NK-92 (cell line): ENCODE measurements around the gene CYTH4.

Experiments
- DNase-seq: peaks from one replicate; lab custom pipeline; 2025; ENCODE audit not compliant: unreplicated experiment; lab: John Stamatoyannopoulos, UW

CYTH4 gene

GRCh38 chr22:37308385-37309200, 26.3 kb downstream of the CYTH4 start:
- DNase-seq, result no peak

DNA sequence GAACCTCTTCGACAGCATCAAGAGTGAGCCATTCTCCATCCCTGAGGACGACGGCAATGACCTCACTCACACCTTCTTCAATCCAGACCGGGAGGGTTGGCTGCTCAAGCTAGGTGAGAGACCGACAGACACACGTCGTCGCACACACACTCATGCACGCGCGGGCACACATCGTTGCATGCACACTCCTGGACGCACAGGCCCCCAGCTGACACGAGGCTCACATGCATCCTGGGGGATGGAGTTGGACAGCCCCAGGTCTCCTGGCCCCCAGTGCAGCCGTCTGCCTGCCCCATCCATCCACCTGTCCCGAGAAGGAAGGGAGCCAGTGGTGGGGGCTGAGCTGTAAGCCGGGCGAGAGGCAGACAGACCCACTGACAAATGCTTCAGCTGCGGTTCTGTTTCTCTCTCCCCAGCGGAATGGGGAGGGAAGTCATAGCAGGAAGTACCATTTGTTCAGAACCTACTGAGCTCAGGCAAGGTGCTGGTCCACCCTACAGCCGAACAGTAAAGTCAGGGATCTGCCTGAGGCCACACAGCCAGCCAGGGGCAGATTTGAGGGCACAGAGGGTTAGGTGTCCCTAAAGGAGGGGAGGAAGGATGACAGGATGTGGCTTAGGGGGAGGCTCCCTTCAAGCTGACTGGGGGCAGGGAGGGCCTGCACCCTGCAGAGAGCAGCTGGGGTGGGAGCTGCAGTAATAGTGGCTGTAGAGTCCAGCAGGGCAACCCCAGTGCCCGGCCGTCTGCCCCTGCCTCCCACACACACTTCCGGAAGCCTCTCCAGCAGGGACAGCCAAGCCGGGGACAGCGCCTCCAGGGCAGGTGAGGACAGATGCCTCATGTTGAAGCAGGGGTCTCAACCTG, 27.1 kb downstream of the CYTH4 start:
- no peak for DNase-seq

DNA sequence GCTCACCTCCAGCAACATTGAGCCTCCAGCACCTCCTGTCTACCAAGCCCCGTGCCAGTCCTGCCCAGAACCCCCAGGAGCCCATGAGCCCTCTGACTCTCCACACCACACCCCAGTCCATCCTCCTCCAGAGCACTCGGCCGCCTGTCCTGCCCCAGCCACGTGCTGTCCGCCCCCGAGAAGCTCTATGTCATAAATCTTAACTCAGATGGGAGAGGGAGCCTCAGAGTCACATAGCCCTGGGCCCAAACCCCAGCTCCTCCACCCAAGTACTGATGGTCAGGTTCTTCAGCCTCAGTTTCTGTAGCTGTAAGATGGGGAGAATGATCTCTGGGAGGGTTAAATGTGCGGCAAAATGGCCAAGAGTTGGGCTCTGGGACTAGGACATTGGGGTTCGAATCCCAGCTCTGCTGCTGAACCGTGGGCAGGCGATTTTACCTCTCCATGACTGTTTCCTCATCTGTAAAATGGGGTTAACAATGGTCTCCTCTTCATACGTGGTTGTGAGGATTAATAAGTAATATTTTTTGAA, 27.8 kb downstream of the CYTH4 start:
- DNase-seq, result no peak

GRCh38 chr22:37310815-37311595, 28.7 kb downstream of the CYTH4 start:
- DNase-seq, result no peak

- no peak for DNase-seq
Measured at GRCh38 chr22:37311761-37312312, 29.5 kb downstream of the CYTH4 start.

- DNase-seq, result no peak
Measured at GRCh38 chr22:37312549-37313183, 30.4 kb downstream of the CYTH4 start.

DNA sequence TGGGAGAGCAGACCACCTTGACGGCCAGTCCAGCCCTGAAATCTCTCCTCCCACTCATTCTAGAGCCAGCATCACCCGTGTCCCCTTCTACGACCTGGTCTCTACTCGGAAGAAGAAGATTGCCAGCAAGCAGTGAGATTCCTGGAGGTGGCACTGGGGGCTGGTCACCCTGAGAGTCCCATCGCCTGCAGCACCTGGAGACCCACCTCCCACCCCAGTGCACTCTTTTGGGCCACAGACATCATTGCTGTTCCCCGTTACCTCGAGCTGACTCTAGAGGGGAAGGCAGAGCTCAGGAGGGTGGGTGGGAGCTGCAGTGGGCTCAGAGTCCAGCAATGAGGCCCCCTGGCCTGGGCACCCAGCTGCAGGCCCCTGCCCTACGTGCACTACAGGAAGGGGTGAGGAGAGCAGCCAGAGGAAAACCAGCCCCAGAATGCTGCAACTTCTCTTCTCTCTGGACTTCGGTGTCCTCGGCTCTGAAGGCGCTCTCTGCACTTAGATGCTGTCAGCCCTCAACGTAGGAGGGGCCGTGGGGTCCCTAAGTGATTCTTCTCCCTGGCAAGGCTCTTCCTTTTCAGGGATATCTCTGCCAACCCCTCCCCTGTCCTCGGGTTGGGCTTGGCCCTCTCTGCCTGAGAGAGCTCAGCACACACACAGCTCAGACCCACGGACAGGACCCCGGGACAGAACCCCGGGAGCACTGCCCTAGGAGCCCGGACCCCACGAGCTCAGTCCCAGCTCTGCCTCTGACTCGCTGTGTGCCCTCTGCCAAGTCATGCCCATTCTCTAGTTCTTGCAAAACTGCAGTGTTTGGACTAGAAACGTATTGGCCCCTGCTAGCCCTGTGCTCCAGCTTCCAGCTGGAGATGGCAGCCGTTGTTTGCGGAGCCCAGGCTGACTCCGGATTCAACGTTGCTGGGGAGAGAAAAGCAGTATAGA, 31.3 kb downstream of the CYTH4 start:
- DNase-seq, result no peak

- DNase-seq, result no peak
Measured at GRCh38 chr22:37314315-37315074, 32.2 kb downstream of the CYTH4 start.

GRCh38 chr22:37316405-37316804, 34.1 kb downstream of the CYTH4 start:
- DNase-seq, result no peak

DNA sequence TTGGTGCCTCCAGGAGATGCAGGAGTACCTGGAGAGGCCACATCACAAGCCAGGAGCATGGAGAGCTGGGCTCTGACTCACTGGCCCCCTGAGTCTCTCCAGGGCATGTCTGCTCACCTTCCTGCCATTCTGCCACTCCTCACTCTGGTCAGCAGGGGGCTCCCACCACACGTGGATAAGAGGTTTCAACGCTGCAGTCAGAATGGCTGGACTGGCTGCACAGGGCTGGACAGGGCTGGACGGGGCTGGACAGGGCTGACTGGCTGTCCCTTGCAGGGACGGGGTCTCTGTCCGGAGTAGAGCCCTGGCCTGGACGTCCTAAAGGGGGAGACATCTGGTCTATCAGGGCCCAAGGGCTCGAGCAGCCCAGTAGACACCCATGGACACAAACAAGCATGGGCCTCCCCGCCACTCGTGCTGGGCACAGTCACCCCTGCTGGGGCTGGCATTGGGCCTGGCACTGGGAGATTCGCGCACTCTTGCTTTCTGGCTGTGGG, 34.6 kb downstream of the CYTH4 start:
- no peak for DNase-seq

DNA sequence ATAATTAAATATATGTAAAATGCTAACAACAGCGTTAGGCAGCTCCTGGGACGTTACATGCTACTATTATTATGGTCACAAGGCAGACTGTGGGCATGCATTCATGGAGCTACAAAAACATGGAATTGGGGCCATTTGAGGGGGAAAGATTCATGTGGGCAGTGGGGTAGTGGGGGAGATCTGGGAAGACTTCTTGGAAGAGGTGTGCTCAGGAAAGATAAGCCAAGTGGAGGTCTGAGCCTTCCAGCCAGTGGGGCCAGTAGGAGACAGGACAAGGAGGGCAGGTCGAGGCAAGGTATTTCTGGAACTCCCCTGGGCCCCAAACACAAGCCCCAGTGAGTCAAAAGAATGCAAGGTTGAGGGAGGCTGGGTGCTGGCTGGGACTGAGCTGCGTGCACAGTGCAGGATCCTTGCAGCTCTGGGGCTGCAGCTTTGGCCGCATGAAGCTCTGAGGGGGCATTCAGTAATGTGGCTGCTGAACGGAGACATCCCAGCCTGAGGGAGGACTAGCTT, 35.4 kb downstream of the CYTH4 start:
- no peak for DNase-seq

GRCh38 chr22:37318364-37319109, 36.2 kb downstream of the CYTH4 start:
- no peak for DNase-seq

GRCh38 chr22:37319469-37319868, 37.2 kb downstream of the CYTH4 start:
- DNase-seq, result no peak

DNA sequence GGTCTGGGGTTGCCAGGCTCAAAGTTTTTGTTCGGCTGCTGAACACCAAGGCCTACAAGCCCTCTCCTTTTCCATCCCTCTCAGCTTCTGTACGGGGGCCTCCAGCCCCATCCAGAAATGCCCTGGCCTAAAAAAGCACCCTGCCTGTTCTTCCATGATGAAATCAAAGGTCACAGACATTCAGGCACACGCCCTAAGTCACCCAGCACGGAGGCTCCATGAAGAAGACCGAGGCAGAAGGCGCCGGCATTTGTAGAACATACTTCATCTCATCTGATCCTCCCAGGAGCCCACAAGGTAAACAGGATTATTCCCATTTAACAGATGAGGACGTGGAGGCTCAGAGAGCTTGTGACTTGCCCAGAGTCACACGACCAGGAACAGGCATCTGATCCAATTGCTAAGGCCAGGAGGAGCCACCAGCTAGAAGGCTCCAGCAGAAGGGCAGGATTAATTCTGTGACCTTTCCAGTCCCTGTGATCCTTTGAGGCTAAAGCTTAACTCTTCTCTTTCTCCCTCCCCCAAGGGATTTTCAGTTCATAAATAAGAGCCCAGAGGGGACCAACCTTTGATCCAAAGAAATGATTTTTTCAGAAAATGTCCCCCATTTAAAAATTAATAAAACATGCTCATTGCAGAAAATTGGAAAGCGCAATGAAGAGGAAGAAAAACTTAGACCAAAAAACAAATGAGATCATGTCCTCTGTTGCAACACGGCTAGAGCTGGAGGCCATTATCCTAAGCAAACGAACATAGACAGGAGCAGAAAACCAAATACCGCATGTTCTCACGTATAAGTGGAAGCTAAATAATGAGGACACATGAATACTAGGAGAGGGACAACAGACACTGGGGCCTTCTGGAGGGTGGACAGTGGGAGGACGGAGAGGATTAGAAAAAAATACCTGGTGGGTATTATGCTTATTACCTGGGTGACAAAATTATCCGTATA, 38.7 kb downstream of the CYTH4 start:
- DNase-seq, result no peak

DNA sequence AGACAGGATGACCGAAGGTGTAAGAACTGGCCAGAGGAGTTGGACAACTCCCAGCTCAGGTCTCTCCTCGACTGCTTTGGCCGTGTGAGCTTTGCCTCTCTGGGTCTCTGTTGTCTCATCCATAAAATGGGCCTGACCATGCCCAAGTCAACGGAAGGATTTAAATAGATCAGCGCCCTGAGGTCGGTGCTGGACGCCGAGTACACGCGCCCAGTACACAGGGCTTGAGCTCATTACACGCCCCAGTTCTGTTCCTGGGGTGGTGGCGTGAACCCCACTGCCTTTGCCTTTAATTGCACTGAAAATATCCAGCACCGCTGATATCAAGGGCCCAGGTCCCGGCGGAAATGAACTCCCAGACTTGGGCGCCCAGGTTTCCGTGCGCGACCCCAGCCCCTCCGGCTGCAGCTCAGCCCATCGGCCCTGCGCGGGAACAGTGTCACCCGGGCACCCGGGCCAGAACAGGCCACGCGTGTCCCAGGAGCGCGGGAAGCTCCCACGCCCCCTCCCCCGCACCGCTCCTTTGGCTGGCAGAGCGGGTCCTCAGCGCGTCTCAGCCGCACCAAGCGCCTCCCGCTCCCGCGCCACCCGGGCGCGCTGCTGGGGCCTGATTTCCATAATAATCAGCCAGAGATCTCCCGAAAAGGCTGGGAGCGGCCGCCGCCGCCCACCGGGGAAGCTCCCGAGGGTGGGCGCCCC, 42.2 kb downstream of the CYTH4 start:
- DNase-seq, result no peak

GRCh38 chr22:37325039-37325395, 42.7 kb downstream of the CYTH4 start:
- no peak for DNase-seq
